ENCODE data around the gene DNM3. TPM values are rescaled to one million over a fixed set of nuclear protein-coding genes. Genes with fewer than 3 reads are reported as not detected.
A peak's percentile ranks its signal among the peaks of the same experiment; 100 is the strongest.

Gene DNM3
- polyA plus RNA-seq, 1 donor (not counting 4 experiments of a cell fraction or from before 2014, with no cell fraction given): 2.0 TPM

- H3K9me1 ChIP-seq (ENCODE audit: control insufficient read depth, extremely low read depth, insufficient read depth, low read length): no peaks in the 10 kb centered on the region
- no peak overlapping the region for H3K4me3 ChIP-seq (ENCODE audit: control insufficient read depth in 2 of 3, extremely low read depth in 1 of 3, insufficient read depth in 2 of 3, low read depth in 1 of 3, low read length in 3 of 3)
- H3K27me3 ChIP-seq (ENCODE audit: control insufficient read depth, extremely low read depth, insufficient read depth, low read length): no peaks in the 10 kb centered on the region
- H3K4me1 ChIP-seq (ENCODE audit: control insufficient read depth, extremely low read depth, insufficient read depth, low read length): no peaks in the 10 kb centered on the region
- no peak for TF ChIP-seq EZH2 (IDR thresholded peaks at IDR 0.05; ENCODE audit: low read length)
- TF ChIP-seq CTCF (optimal IDR thresholded peaks at IDR 0.05 in 1 of 3, IDR thresholded peaks at IDR 0.05 in 1 of 3, conservative IDR thresholded peaks at IDR 0.05 in 1 of 3; ENCODE audit: extremely low read depth in 1 of 3, insufficient read depth in 2 of 3, low read length in 3 of 3): no peak
- H4K20me1 ChIP-seq (ENCODE audit: control insufficient read depth, extremely low read depth, insufficient read depth, low read length): no peaks in the 10 kb centered on the region
- no peak overlapping the region for H2AFZ ChIP-seq (ENCODE audit: control insufficient read depth, low read length)
- no peaks in the 10 kb centered on the region for H3K79me2 ChIP-seq (ENCODE audit: control insufficient read depth, insufficient read depth, low read length)
- no peaks in the 10 kb centered on the region for H3K9me3 ChIP-seq (ENCODE audit: control insufficient read depth, low read depth, low read length)
- DNase-seq (ENCODE audit: low read depth, low spot score): no peak
- H3K9ac ChIP-seq (ENCODE audit: control insufficient read depth, extremely low read depth, insufficient read depth, low read length): no peak overlapping the region
- H3K27ac ChIP-seq (ENCODE audit: control insufficient read depth, insufficient read depth, low read length): no peak overlapping the region
- no peaks in the 10 kb centered on the region for H3K36me3 ChIP-seq (ENCODE audit: control insufficient read depth in 2 of 2, extremely low read depth in 1 of 2, insufficient read depth in 2 of 2, low read length in 2 of 2)
- H3K4me2 ChIP-seq (ENCODE audit: control insufficient read depth, extremely low read depth, insufficient read depth, low read depth, low read length): no peak overlapping the region
- dilution Hi-C loops (cut with MboI; ENCODE audit: extremely low pct_ligation_motif_present, low sequenced_read_pairs): no loop called here
- FAIRE-seq: no peak
Observed at GRCh38 chr1:172211221-172211620, 369.9 kb downstream of the DNM3 start.

- no peaks in the 10 kb centered on the region for H3K9me3 ChIP-seq (ENCODE audit: control insufficient read depth, low read depth, low read length)
- no peak overlapping the region for H3K27ac ChIP-seq (ENCODE audit: control insufficient read depth, insufficient read depth, low read length)
- H3K79me2 ChIP-seq (ENCODE audit: control insufficient read depth, insufficient read depth, low read length): no peaks in the 10 kb centered on the region
- dilution Hi-C loops (cut with MboI; ENCODE audit: extremely low pct_ligation_motif_present, low sequenced_read_pairs): no loop called here
- no peak overlapping the region for H2AFZ ChIP-seq (ENCODE audit: control insufficient read depth, low read length)
- DNase-seq (ENCODE audit: low read depth, low spot score) (no peak), FAIRE-seq (peak; percentile 46)
- H4K20me1 ChIP-seq (ENCODE audit: control insufficient read depth, extremely low read depth, insufficient read depth, low read length): no peaks in the 10 kb centered on the region
- no peaks in the 10 kb centered on the region for H3K4me1 ChIP-seq (ENCODE audit: control insufficient read depth, extremely low read depth, insufficient read depth, low read length)
- H3K4me2 ChIP-seq (ENCODE audit: control insufficient read depth, extremely low read depth, insufficient read depth, low read depth, low read length): no peak overlapping the region
- H3K9me1 ChIP-seq (ENCODE audit: control insufficient read depth, extremely low read depth, insufficient read depth, low read length): no peaks in the 10 kb centered on the region
- no peaks in the 10 kb centered on the region for H3K27me3 ChIP-seq (ENCODE audit: control insufficient read depth, extremely low read depth, insufficient read depth, low read length)
- no peak for TF ChIP-seq EZH2 (IDR thresholded peaks at IDR 0.05; ENCODE audit: low read length)
- TF ChIP-seq CTCF (optimal IDR thresholded peaks at IDR 0.05 in 1 of 3, IDR thresholded peaks at IDR 0.05 in 1 of 3, conservative IDR thresholded peaks at IDR 0.05 in 1 of 3; ENCODE audit: extremely low read depth in 1 of 3, insufficient read depth in 2 of 3, low read length in 3 of 3): no peak
- no peak overlapping the region for H3K4me3 ChIP-seq (ENCODE audit: control insufficient read depth in 2 of 3, extremely low read depth in 1 of 3, insufficient read depth in 2 of 3, low read depth in 1 of 3, low read length in 3 of 3)
- H3K9ac ChIP-seq (ENCODE audit: control insufficient read depth, extremely low read depth, insufficient read depth, low read length): no peak overlapping the region
- no peaks in the 10 kb centered on the region for H3K36me3 ChIP-seq (ENCODE audit: control insufficient read depth in 2 of 2, extremely low read depth in 1 of 2, insufficient read depth in 2 of 2, low read length in 2 of 2)
Observed at GRCh38 chr1:172212124-172212523, 370.8 kb downstream of the DNM3 start.
